OCI-LY3 (cell line): ENCODE measurements around the gene PRKAR2A.

ENCODE experiments used
- H2AFZ ChIP-seq: fragments of 200-600, 300-600 bp; shearing (Covaris generic); 2 replicates; pipeline ENCODE4 v1.6.0; 2014; ENCODE audit warnings: antibody characterized with exemption, low read depth, low read length
- H3K27ac ChIP-seq: fragments of 200-600, 300-600 bp; sonication (generic); 2 replicates; pipeline ENCODE4 v1.5.1; 2014; ENCODE audit warnings: mild to moderate bottlenecking, low read length, moderate library complexity, mixed read lengths
- H3K27me3 ChIP-seq: fragments of 200-600, 300-600 bp; sonication (generic); 2 replicates; pipeline ENCODE4 v1.6.1; 2014; ENCODE audit warnings: low read depth, low read length, mixed read lengths
- H3K36me3 ChIP-seq: fragments of 200-600, 300-600 bp; sonication (generic); replicated peaks from 2 replicates; pipeline ENCODE3; 2014; ENCODE audit warnings: low read depth, low read length, mixed read lengths
- H3K4me1 ChIP-seq: fragments of 300-600, 200-600 bp; sonication (generic); 2 replicates; pipeline ENCODE4 v1.6.1; 2014; ENCODE audit warnings: low read length, mixed read lengths
- H3K4me2 ChIP-seq: fragments of 200-600, 300-600 bp; sonication (generic); 2 replicates; pipeline ENCODE4 v1.6.1; 2014; ENCODE audit warnings: low read length, mixed read lengths
- H3K4me3 ChIP-seq: fragments of 300-600, 200-600 bp; sonication (generic); 2 replicates; pipeline ENCODE4 v1.5.1; 2014; ENCODE audit warnings: antibody characterized with exemption, mild to moderate bottlenecking, low read length, moderate library complexity
- H3K79me2 ChIP-seq: fragments of 300-600, 200-600 bp; shearing (Covaris generic); 2 replicates; pipeline ENCODE4 v1.6.1; 2014; ENCODE audit warnings: mild to moderate bottlenecking, low read length, mixed read lengths
- H3K9ac ChIP-seq: fragments of 300-600, 200-600 bp; shearing (Covaris generic); 2 replicates; pipeline ENCODE4 v1.6.0; 2014; ENCODE audit warnings: mild to moderate bottlenecking, low read length, moderate library complexity
- H3K9me3 ChIP-seq: fragments of 200-600, 300-600 bp; shearing (Covaris generic); 2 replicates; pipeline ENCODE4 v1.6.1; 2014; ENCODE audit warnings: low read length, mixed read lengths; ENCODE audit not compliant: insufficient read depth
- H4K20me1 ChIP-seq: fragments of 200-600, 300-600 bp; sonication (generic); 2 replicates; pipeline ENCODE4 v1.6.1; 2016; ENCODE audit warnings: low read length, mixed read lengths; ENCODE audit not compliant: insufficient read depth
- CTCF ChIP-seq: fragments of 200-600, 300-600 bp; sonication (generic); IDR thresholded peaks from 2 replicates; pipeline ENCODE4 v1.5.1; 2014; ENCODE audit warnings: antibody characterized with exemption, low read length, low read depth
- EZH2phosphoT487 ChIP-seq: fragments of 200-600 bp; shearing (Covaris generic); IDR thresholded peaks from 2 replicates; pipeline ENCODE4 v1.6.1; 2018; ENCODE audit warnings: antibody characterized with exemption, mixed run types, low read depth

PRKAR2A gene

GRCh38 chr3:48845170-48845569, 2.5 kb downstream of the PRKAR2A start:
- no peak overlapping the region for H2AFZ ChIP-seq
- H3K36me3 ChIP-seq: no peaks in the 10 kb centered on the region
- no peak for TF ChIP-seq EZH2phosphoT487
- no peak for TF ChIP-seq CTCF
- H3K27ac ChIP-seq: no peak overlapping the region
- H4K20me1 ChIP-seq: no peaks in the 10 kb centered on the region
- H3K79me2 ChIP-seq: peaks cover 16% of the 10 kb centered on the region
- H3K9me3 ChIP-seq: no peaks in the 10 kb centered on the region
- peaks cover 12% of the 10 kb centered on the region for H3K4me1 ChIP-seq
- H3K9ac ChIP-seq: no peak overlapping the region
- H3K4me2 ChIP-seq: no peak overlapping the region
- no peak overlapping the region for H3K4me3 ChIP-seq
- no peaks in the 10 kb centered on the region for H3K27me3 ChIP-seq

GRCh38 chr3:48837163-48837562, 10.5 kb downstream of the PRKAR2A start:
- TF ChIP-seq EZH2phosphoT487 (no peak), CTCF (no peak)
- Histone ChIP-seq H3K9me3 (no peaks in the 10 kb centered on the region), H3K4me2 (no peak overlapping the region), H3K4me3 (no peak overlapping the region), H2AFZ (no peak overlapping the region), H3K79me2 (no peaks in the 10 kb centered on the region), H3K36me3 (no peaks in the 10 kb centered on the region), H4K20me1 (no peaks in the 10 kb centered on the region), H3K27ac (no peak overlapping the region), H3K4me1 (0 out of 2 replicates have a peak, but pooled peaks cover 4% of the 10 kb centered on the region), H3K9ac (no peak overlapping the region), H3K27me3 (no peaks in the 10 kb centered on the region)

GRCh38 chr3:48835650-48836366, 11.9 kb downstream of the PRKAR2A start:
- Histone ChIP-seq H3K4me2 (no peak overlapping the region), H3K9me3 (no peaks in the 10 kb centered on the region), H3K36me3 (no peaks in the 10 kb centered on the region), H2AFZ (no peak overlapping the region), H3K79me2 (no peaks in the 10 kb centered on the region), H3K4me1 (0 out of 2 replicates have a peak, but pooled peaks cover 4% of the 10 kb centered on the region), H3K27ac (no peak overlapping the region), H4K20me1 (no peaks in the 10 kb centered on the region), H3K27me3 (no peaks in the 10 kb centered on the region), H3K9ac (no peak overlapping the region), H3K4me3 (no peak overlapping the region)
- no peak for TF ChIP-seq EZH2phosphoT487
- TF ChIP-seq CTCF: no peak

GRCh38 chr3:48832684-48833083, 15.0 kb downstream of the PRKAR2A start:
- 0 out of 2 replicates have a peak, but pooled peaks cover 4% of the 10 kb centered on the region for H3K4me1 ChIP-seq
- no peaks in the 10 kb centered on the region for H3K79me2 ChIP-seq
- H3K36me3 ChIP-seq: no peaks in the 10 kb centered on the region
- no peak overlapping the region for H3K27ac ChIP-seq
- H3K4me2 ChIP-seq: no peak overlapping the region
- no peaks in the 10 kb centered on the region for H3K27me3 ChIP-seq
- H2AFZ ChIP-seq: no peak overlapping the region
- no peaks in the 10 kb centered on the region for H4K20me1 ChIP-seq
- TF ChIP-seq EZH2phosphoT487: no peak
- TF ChIP-seq CTCF: no peak
- no peak overlapping the region for H3K9ac ChIP-seq
- H3K9me3 ChIP-seq: no peaks in the 10 kb centered on the region
- H3K4me3 ChIP-seq: no peak overlapping the region
